NCI-H2196 treated with DMSO at 0.1 percent for 48 hours (cell line): ENCODE results near the gene PRR20E.
"Not testable (repeated sequence)": the region's sequence is repeated elsewhere in the genome, so short reads cannot be mapped to it uniquely, and the experiment has no call there.

Experiments used
- DNase-seq: peaks from one replicate; lab custom pipeline; 2025; ENCODE audit not compliant: unreplicated experiment; lab: John Stamatoyannopoulos, UW

The PRR20E gene

GRCh38 chr13:57166897-57167296, at the start of gene PRR20E:
TSS of gene PRR20E (plus strand) at chr13:57167197. CDS start at chr13:57167584, 387 bp downstream.
- not testable (repeated sequence) for DNase-seq

GRCh38 chr13:57123681-57124080, 43.3 kb upstream of the PRR20E start:
- DNase-seq, result no peak

- no peak for DNase-seq
Observed at GRCh38 chr13:57128909-57129308, 38.1 kb upstream of the PRR20E start.

- no peak for DNase-seq
Observed at GRCh38 chr13:57136093-57136492, 30.9 kb upstream of the PRR20E start.

GRCh38 chr13:57137585-57137984, 29.4 kb upstream of the PRR20E start:
- DNase-seq, result no peak

GRCh38 chr13:57138988-57139387, 28.0 kb upstream of the PRR20E start:
- no peak for DNase-seq

- not testable (repeated sequence) for DNase-seq
Observed at GRCh38 chr13:57139781-57140180, 27.2 kb upstream of the PRR20E start.

- DNase-seq, result not testable (repeated sequence)
Observed at GRCh38 chr13:57140235-57140968, 26.6 kb upstream of the PRR20E start, which contains the start of gene PRR20A. TSS of gene PRR20A (plus strand) at chr13:57140918. CDS start at chr13:57141305, 387 bp downstream.

GRCh38 chr13:57147188-57147587, 19.8 kb upstream of the PRR20E start, which contains the start of gene PRR20B:
TSS of gene PRR20B (plus strand) at chr13:57147488. CDS start at chr13:57147875, 387 bp downstream.
- DNase-seq, result not testable (repeated sequence)

- DNase-seq, result not testable (repeated sequence)
Observed at GRCh38 chr13:57148106-57148505, 18.9 kb upstream of the PRR20E start.

- not testable (repeated sequence) for DNase-seq
Observed at GRCh38 chr13:57153761-57154160, 13.2 kb upstream of the PRR20E start, which contains the start of gene PRR20C. TSS of gene PRR20C (plus strand) at chr13:57154061. CDS start at chr13:57154448, 387 bp downstream.

GRCh38 chr13:57160332-57160731, 6.7 kb upstream of the PRR20E start, which contains the start of gene PRR20D:
TSS of gene PRR20D (plus strand) at chr13:57160632. CDS start at chr13:57161019, 387 bp downstream.
- not testable (repeated sequence) for DNase-seq

- no peak for DNase-seq
Observed at GRCh38 chr13:57191667-57192066, 24.7 kb downstream of the PRR20E start.

- DNase-seq, result no peak
Observed at GRCh38 chr13:57212989-57213388, 46.0 kb downstream of the PRR20E start.
